Measurements from ENCODE around the gene NDRG4.

Gene NDRG4

GRCh38 chr16:58507195-58507962 is 7.4 kb downstream of the NDRG4 start:
- Mint-ChIP-seq H3K9me3 (no peaks in the 10 kb centered on the region), H3K27ac (peak overlapping the region; percentile 72), H3K4me3 (no peak overlapping the region), H3K4me1 (peaks cover 5 to 8% of the 10 kb centered on the region in 2 donors), H3K36me3 (peaks cover 1 to 9% of the 10 kb centered on the region in 2 donors), H3K27me3 (peaks cover 15 to 21% of the 10 kb centered on the region in 2 donors)
- DNase-seq (no peak), ATAC-seq (replicated peaks) (no peak)

GRCh38 chr16:58507963-58508670 is 8.2 kb downstream of the NDRG4 start:
- no peaks in the 10 kb centered on the region for H3K9me3 Mint-ChIP-seq
- H3K36me3 Mint-ChIP-seq, result peaks cover 1 to 10% of the 10 kb centered on the region in 2 donors
- no peak overlapping the region for H3K4me3 Mint-ChIP-seq
- peaks cover 7 to 14% of the 10 kb centered on the region in 2 donors for H3K27me3 Mint-ChIP-seq
- H3K27ac Mint-ChIP-seq, result no peak overlapping the region
- H3K4me1 Mint-ChIP-seq, result peaks cover 5 to 9% of the 10 kb centered on the region in 2 donors
- ATAC-seq (replicated peaks) (no peak), DNase-seq (no peak)

GRCh38 chr16:58508671-58509251 is 8.8 kb downstream of the NDRG4 start:
- no peak for ATAC-seq (replicated peaks)
- H3K27ac Mint-ChIP-seq, result no peak overlapping the region
- DNase-seq, result no peak
- H3K4me3 Mint-ChIP-seq, result no peak overlapping the region
- peaks cover 5 to 15% of the 10 kb centered on the region in 2 donors for H3K4me1 Mint-ChIP-seq
- H3K27me3 Mint-ChIP-seq, result peaks cover 4 to 7% of the 10 kb centered on the region in 2 donors
- H3K36me3 Mint-ChIP-seq, result peaks cover 2 to 12% of the 10 kb centered on the region in 2 donors
- H3K9me3 Mint-ChIP-seq, result no peaks in the 10 kb centered on the region

GRCh38 chr16:58509256-58510096 is 9.5 kb downstream of the NDRG4 start:
- peak overlapping the region; percentile 20 for H3K27ac Mint-ChIP-seq
- H3K27me3 Mint-ChIP-seq, result peaks cover 0 to 4% of the 10 kb centered on the region in 2 donors
- no peak for ATAC-seq (replicated peaks)

GRCh38 chr16:58510097-58510775 is 10.3 kb downstream of the NDRG4 start:
- no peak overlapping the region for H3K4me3 Mint-ChIP-seq
- no peaks in the 10 kb centered on the region for H3K9me3 Mint-ChIP-seq
- peak overlapping the region; percentile 20 for H3K27ac Mint-ChIP-seq
- DNase-seq, result no peak
- H3K36me3 Mint-ChIP-seq, result peaks cover 7 to 17% of the 10 kb centered on the region in 2 donors
- peaks cover 12 to 29% of the 10 kb centered on the region in 2 donors for H3K4me1 Mint-ChIP-seq
- no peak for ATAC-seq (replicated peaks)
- H3K27me3 Mint-ChIP-seq, result peaks cover 0 to 4% of the 10 kb centered on the region in 2 donors

More at GRCh38 chr16:58509256-58510096, 9.5 kb downstream of the NDRG4 start:
- no peak overlapping the region for H3K4me3 Mint-ChIP-seq
- H3K4me1 Mint-ChIP-seq, result peaks cover 7 to 21% of the 10 kb centered on the region in 2 donors
- peaks cover 4 to 12% of the 10 kb centered on the region in 2 donors for H3K36me3 Mint-ChIP-seq
- DNase-seq, result no peak
- H3K9me3 Mint-ChIP-seq, result no peaks in the 10 kb centered on the region

- H3K9me3 Mint-ChIP-seq, result no peaks in the 10 kb centered on the region
- peak overlapping the region; percentile 3 for H3K27ac Mint-ChIP-seq
- no peak for DNase-seq
- H3K4me3 Mint-ChIP-seq, result no peak overlapping the region
- peaks cover 12 to 33% of the 10 kb centered on the region in 2 donors for H3K4me1 Mint-ChIP-seq
- ATAC-seq (replicated peaks), result no peak
- peaks cover 11 to 22% of the 10 kb centered on the region in 2 donors for H3K36me3 Mint-ChIP-seq
- H3K27me3 Mint-ChIP-seq, result peaks cover 0 to 4% of the 10 kb centered on the region in 2 donors
Observed at GRCh38 chr16:58510776-58511628, 11.1 kb downstream of the NDRG4 start.

- H3K36me3 Mint-ChIP-seq, result peaks cover 11 to 26% of the 10 kb centered on the region in 2 donors
- peak; percentile 47 to 48 for ATAC-seq (replicated peaks)
Observed at GRCh38 chr16:58511933-58512815, 12.2 kb downstream of the NDRG4 start.

GRCh38 chr16:58513874-58514273 is 13.9 kb downstream of the NDRG4 start:
- Mint-ChIP-seq H3K4me3 (peak overlapping the region in 1 of 2 donors; percentile 58), H3K27me3 (no peaks in the 10 kb centered on the region), H3K27ac (peak overlapping the region; percentile 5), H3K9me3 (no peaks in the 10 kb centered on the region), H3K4me1 (peaks cover 24 to 59% of the 10 kb centered on the region in 2 donors), H3K36me3 (peaks cover 20 to 34% of the 10 kb centered on the region in 2 donors)
- ATAC-seq (replicated peaks) (no peak), DNase-seq (no peak)

More at GRCh38 chr16:58511933-58512815, 12.2 kb downstream of the NDRG4 start:
- Mint-ChIP-seq H3K27me3 (no peaks in the 10 kb centered on the region), H3K27ac (peak overlapping the region; percentile 76), H3K9me3 (no peaks in the 10 kb centered on the region), H3K4me1 (peaks cover 15 to 45% of the 10 kb centered on the region in 2 donors), H3K4me3 (no peak overlapping the region)
- peak; percentile 62 for DNase-seq

- Mint-ChIP-seq H3K36me3 (peaks cover 21 to 34% of the 10 kb centered on the region in 2 donors), H3K4me1 (peaks cover 30 to 63% of the 10 kb centered on the region in 2 donors), H3K4me3 (peak within 1 kb of the TSS; percentile 92 to 93), H3K27me3 (no peaks in the 10 kb centered on the region), H3K27ac (peak within 1 kb of the TSS; percentile 95), H3K9me3 (no peaks in the 10 kb centered on the region)
- DNase-seq, result peak; percentile 78
- ATAC-seq (replicated peaks), result peak; percentile 81 to 87
Observed at GRCh38 chr16:58515125-58515870, 15.4 kb downstream of the NDRG4 start, which contains the start of gene SETD6. Gene SETD6, plus strand, starts transcription at chr16:58515517. Its CDS starts 21 bp downstream, at chr16:58515538.

GRCh38 chr16:58515871-58516767 is 16.2 kb downstream of the NDRG4 start:
- peak; percentile 60 to 64 for ATAC-seq (replicated peaks)
- DNase-seq, result no peak
- Mint-ChIP-seq H3K9me3 (no peaks in the 10 kb centered on the region), H3K4me1 (peaks cover 30 to 63% of the 10 kb centered on the region in 2 donors), H3K27me3 (no peaks in the 10 kb centered on the region), H3K4me3 (peak overlapping the region; percentile 92 to 93), H3K27ac (peak overlapping the region; percentile 95), H3K36me3 (peaks cover 25 to 39% of the 10 kb centered on the region in 2 donors)

Measured in stimulated activated naive B cell treated with anti-CD40 and anti-IgM and Interleukin-4, amounts not matched to agents 10 μg/mL and 1 μg/mL and 100 μg/mL, for 72 hours (primary cell).